SK-N-SH (cell line): ENCODE results near the gene MS4A2. TPM values are rescaled to one million over a fixed set of nuclear protein-coding genes. Genes with fewer than 3 reads are reported as not detected.

Experiments
- CTCF ChIA-PET: fragments of 300-600, 350-600 bp; formaldehyde crosslinking; extraction: SDS; loops from one replicate; lab custom pipeline; 2021; lab: Yijun Ruan, JAX
- POLR2A ChIA-PET: fragments of 350-600 bp; sonication (Branson Sonifier 250); formaldehyde crosslinking; extraction: SDS; loops from one replicate; lab custom pipeline; 2020; ENCODE audit warnings: antibody characterized with exemption, inconsistent platforms; lab: Yijun Ruan, JAX
- DNase-seq: peaks from one replicate; pipeline ENCODE4 v3.0.0; 2012
- H2AFZ ChIP-seq: fragments of 200-600 bp; sonication (generic); 2 replicates; pipeline ENCODE4 v1.8.1; 2016; ENCODE audit warnings: antibody characterized with exemption, mild to moderate bottlenecking, low read depth
- H3F3A ChIP-seq: fragments of 200-600 bp; sonication (generic); replicated peaks from 2 replicates; pipeline ENCODE3; 2016; ENCODE audit warnings: antibody characterized with exemption, mild to moderate bottlenecking; ENCODE audit not compliant: insufficient read depth
- H3K27ac ChIP-seq, 2 experiments: fragments of 200-500 bp in 1 of 2; fragments of 200-600 bp in 1 of 2; sonication (Bioruptor generic) in 1 of 2; sonication (generic), shearing (Covaris generic) in 1 of 2; 2 replicates each; pipeline versions ENCODE4 v1.5.1 to v1.6.1; 2014 to 2016; ENCODE audit warnings: low read depth in 2 of 2, inconsistent platforms in 1 of 2, low read length in 1 of 2, mild to moderate bottlenecking in 1 of 2, mixed read lengths in 1 of 2
- H3K27me3 ChIP-seq: fragments of 200-600 bp; sonication (generic), shearing (Covaris generic); 2 replicates; pipeline ENCODE4 v1.6.1; 2016; ENCODE audit warnings: mixed run types; ENCODE audit not compliant: insufficient read depth
- H3K36me3 ChIP-seq, 2 experiments: fragments of 200-500 bp in 1 of 2; fragments of 200-600 bp in 1 of 2; sonication (Bioruptor generic) in 1 of 2; sonication (generic) in 1 of 2; replicated peaks in 1 of 2; 2 replicates each; pipeline versions ENCODE3 to v1.5.1; 2014 to 2016; ENCODE audit warnings: low read length in 1 of 2, mild to moderate bottlenecking in 1 of 2; ENCODE audit not compliant: insufficient read depth in 2 of 2, control insufficient read depth in 1 of 2
- H3K4me1 ChIP-seq, 2 experiments: fragments of 200-500 bp in 1 of 2; fragments of 200-600 bp in 1 of 2; sonication (Bioruptor generic) in 1 of 2; sonication (generic), shearing (Covaris generic) in 1 of 2; 2 replicates each; pipeline versions ENCODE4 v1.5.1 to v1.6.1; 2014 to 2016; ENCODE audit warnings: low read depth in 1 of 2, low read length in 1 of 2, mixed run types in 1 of 2; ENCODE audit not compliant: insufficient read depth in 2 of 2, control insufficient read depth in 1 of 2
- H3K4me2 ChIP-seq: fragments of 200-600 bp; sonication (generic), shearing (Covaris generic); 2 replicates; pipeline ENCODE4 v1.6.1; 2017; ENCODE audit warnings: mixed run types
- H3K4me3 ChIP-seq, 2 experiments: fragments of 200-500 bp in 1 of 2; fragments of 200-600 bp in 1 of 2; sonication (Bioruptor generic) in 1 of 2; sonication (generic), shearing (Covaris generic) in 1 of 2; 2 replicates each; pipeline versions ENCODE4 v1.5.1 to v1.8.1; 2014 to 2016; ENCODE audit warnings: low read depth in 2 of 2, inconsistent platforms in 1 of 2, low read length in 1 of 2, mild to moderate bottlenecking in 1 of 2, mixed read lengths in 1 of 2, moderate library complexity in 1 of 2
- H3K79me2 ChIP-seq: fragments of 200-600 bp; sonication (generic); 2 replicates; pipeline ENCODE4 v1.8.1; 2017; ENCODE audit warnings: mild to moderate bottlenecking; ENCODE audit not compliant: insufficient read depth
- H3K9ac ChIP-seq: fragments of 200-600 bp; sonication (generic); 2 replicates; pipeline ENCODE4 v1.6.1; 2017; ENCODE audit warnings: mixed run types
- H3K9me2 ChIP-seq: fragments of 200-600 bp; sonication (generic); 2 replicates; pipeline ENCODE4 v1.6.1; 2017; ENCODE audit warnings: mixed run types
- H3K9me3 ChIP-seq: fragments of 200-600 bp; sonication (generic); 2 replicates; pipeline ENCODE4 v1.6.1; 2017; ENCODE audit warnings: mixed run types, mild to moderate bottlenecking, moderate library complexity
- H4K20me1 ChIP-seq: fragments of 200-600 bp; sonication (generic); 2 replicates; pipeline ENCODE4 v1.6.1; 2017; ENCODE audit warnings: mild to moderate bottlenecking, mixed run types; ENCODE audit not compliant: insufficient read depth
- CHD2 ChIP-seq: fragments of 150-350 bp; IDR thresholded peaks from 2 replicates; pipeline ENCODE4 v1.6.1; 2018; ENCODE audit warnings: low read length; ENCODE audit not compliant: partially characterized antibody
- CTCF ChIP-seq: fragments of 200-600 bp; sonication (generic); IDR thresholded peaks from 2 replicates; pipeline ENCODE4 v1.6.1; 2017; ENCODE audit warnings: antibody characterized with exemption, mild to moderate bottlenecking, moderate library complexity
- EZH2phosphoT487 ChIP-seq: fragments of 200-600 bp; sonication (generic); IDR thresholded peaks from 2 replicates; pipeline ENCODE4 v1.6.1; 2017; ENCODE audit warnings: low read depth, mixed run types, mild to moderate bottlenecking, antibody characterized with exemption, moderate library complexity, borderline replicate concordance
- FOXJ3 ChIP-seq: sonication (generic); formaldehyde crosslinking; IDR thresholded peaks from 2 replicates; pipeline ENCODE4 v1.5.1; 2020; ENCODE audit warnings: mild to moderate bottlenecking, missing genetic modification reagents
- FOXM1 ChIP-seq: IDR thresholded peaks from 2 replicates; pipeline ENCODE4 v1.4.0; 2012; ENCODE audit warnings: low read depth, mild to moderate bottlenecking
- GABPA ChIP-seq: IDR thresholded peaks from 2 replicates; pipeline ENCODE4 v1.4.0; 2012; ENCODE audit warnings: low read depth, mild to moderate bottlenecking
- GATA2 ChIP-seq: sonication (generic); formaldehyde crosslinking; IDR thresholded peaks from 2 replicates; pipeline ENCODE4 v1.5.0; 2020; ENCODE audit warnings: mild to moderate bottlenecking, missing genetic modification reagents
- IRF3 ChIP-seq: fragments of 150-350 bp; IDR thresholded peaks from 2 replicates; pipeline ENCODE4 v1.6.1; 2016; ENCODE audit warnings: mild to moderate bottlenecking, low read depth, low read length
- MAX ChIP-seq: IDR thresholded peaks from 2 replicates; pipeline ENCODE4 v1.4.0; 2012; ENCODE audit warnings: low read depth
- MXI1 ChIP-seq: IDR thresholded peaks from 2 replicates; pipeline ENCODE4 v1.6.1; 2012; ENCODE audit warnings: mild to moderate bottlenecking, low read depth, low read length, improper control_type of control experiment
- NFIC ChIP-seq: IDR thresholded peaks from 2 replicates; pipeline ENCODE4 v1.4.0; 2012; ENCODE audit warnings: borderline replicate concordance
- NRF1 ChIP-seq: IDR thresholded peaks from 2 replicates; pipeline ENCODE4 v1.6.1; 2012; ENCODE audit warnings: low read depth, mild to moderate bottlenecking, low read length
- RCOR1 ChIP-seq: fragments of 150-350 bp; IDR thresholded peaks from 2 replicates; pipeline ENCODE4 v1.6.1; 2017; ENCODE audit warnings: antibody characterized with exemption, low read length
- RFX5 ChIP-seq: IDR thresholded peaks from 2 replicates; pipeline ENCODE4 v1.6.1; 2012; ENCODE audit warnings: mild to moderate bottlenecking, improper control_type of control experiment, low read length
- RXRA ChIP-seq: IDR thresholded peaks from 2 replicates; pipeline ENCODE4 v1.4.0; 2012; ENCODE audit warnings: low read depth, mild to moderate bottlenecking, borderline replicate concordance
- TAF1 ChIP-seq: IDR thresholded peaks from 2 replicates; pipeline ENCODE4 v1.6.1; 2012; ENCODE audit warnings: low read depth, mild to moderate bottlenecking, low read length, moderate library complexity, borderline replicate concordance
- USF2 ChIP-seq: fragments of 150-350 bp; IDR thresholded peaks from 2 replicates; pipeline ENCODE4 v1.6.1; 2017; ENCODE audit warnings: antibody characterized with exemption, low read length, low read depth, borderline replicate concordance
- YY1 ChIP-seq: IDR thresholded peaks from 2 replicates; pipeline ENCODE4 v1.4.0; 2012; ENCODE audit warnings: low read depth, mild to moderate bottlenecking
- ZBTB33 ChIP-seq: IDR thresholded peaks from 2 replicates; pipeline ENCODE4 v1.4.0; 2012; ENCODE audit warnings: low read depth, borderline replicate concordance
- WGBS: methylation state at CpG from one replicate; pipeline ENCODE4 v1.1.6; 2017; ENCODE audit warnings: low lambda C conversion rate; 5-methylcytosine and 5-hydroxymethylcytosine counted together
- polyA plus RNA-seq, 3 experiments: library from polyadenylated mRNA; depleted of rRNA; stranded (reverse); fragments of >200 nt; gene quantifications; 2 replicates each; pipeline ENCODE4 v1.2.3, GENCODE V29; 2012

MS4A2 gene
- polyA plus RNA-seq, 1 of the 3 experiments (the other 2 are of a cell fraction) = not detected

GRCh38 chr11:60116996-60117790 lies 28.7 kb downstream of the MS4A2 start:
- ChIA-PET CTCF (no interaction called here), POLR2A (no interaction called here)
- Histone ChIP-seq H3K9me3 (no peaks in the 10 kb centered on the region), H3K4me2 (no peak overlapping the region), H3K27ac (no peak overlapping the region), H2AFZ (no peak overlapping the region), H3K27me3 (no peaks in the 10 kb centered on the region), H3F3A (no peaks in the 10 kb centered on the region), H3K79me2 (no peaks in the 10 kb centered on the region), H3K9me2 (no peaks in the 10 kb centered on the region), H3K4me3 (no peak overlapping the region), H3K9ac (no peak overlapping the region), H3K36me3 (no peaks in the 10 kb centered on the region), H3K4me1 (no peaks in the 10 kb centered on the region), H4K20me1 (no peaks in the 10 kb centered on the region)
- TF ChIP-seq TAF1 (no peak), YY1 (no peak), FOXJ3 (CRISPR knock-in tag) (no peak), MXI1 (no peak), RFX5 (no peak), RCOR1 (no peak), IRF3 (no peak), CHD2 (no peak), NFIC (no peak), NRF1 (no peak), MAX (no peak), GATA2 (no peak)
- DNase-seq = no peak

- Histone ChIP-seq H3K27me3 (no peaks in the 10 kb centered on the region), H3K4me2 (no peak overlapping the region), H2AFZ (no peak overlapping the region), H3K4me1 (no peaks in the 10 kb centered on the region), H4K20me1 (no peaks in the 10 kb centered on the region), H3K9me2 (no peaks in the 10 kb centered on the region), H3K9ac (no peak overlapping the region), H3F3A (no peaks in the 10 kb centered on the region), H3K4me3 (no peak overlapping the region), H3K9me3 (no peaks in the 10 kb centered on the region), H3K27ac (no peak overlapping the region), H3K79me2 (no peaks in the 10 kb centered on the region), H3K36me3 (no peaks in the 10 kb centered on the region)
- CTCF ChIA-PET = no interaction called here
- 2% methylated on average over 2 of the region's 2 CpGs for WGBS
- no peak for DNase-seq
- POLR2A ChIA-PET = no interaction called here
- TF ChIP-seq MXI1 (no peak), IRF3 (no peak), ZBTB33 (no peak), FOXM1 (no peak), USF2 (no peak), TAF1 (no peak), GATA2 (no peak), RXRA (no peak), EZH2phosphoT487 (no peak), RFX5 (no peak), MAX (no peak), GABPA (no peak), CTCF (no peak)
Measured at GRCh38 chr11:60118338-60118737, 29.9 kb downstream of the MS4A2 start.
